Measurements from ENCODE around the gene HCRTR1. TPM values are rescaled to one million over a fixed set of nuclear protein-coding genes. Genes with fewer than 3 reads are reported as not detected.

Gene HCRTR1
- total and polyA plus RNA-seq, 10 of the 15 experiments (the other 5 are each of a cell fraction or from before 2014, with no cell fraction given) = not detected

DNA sequence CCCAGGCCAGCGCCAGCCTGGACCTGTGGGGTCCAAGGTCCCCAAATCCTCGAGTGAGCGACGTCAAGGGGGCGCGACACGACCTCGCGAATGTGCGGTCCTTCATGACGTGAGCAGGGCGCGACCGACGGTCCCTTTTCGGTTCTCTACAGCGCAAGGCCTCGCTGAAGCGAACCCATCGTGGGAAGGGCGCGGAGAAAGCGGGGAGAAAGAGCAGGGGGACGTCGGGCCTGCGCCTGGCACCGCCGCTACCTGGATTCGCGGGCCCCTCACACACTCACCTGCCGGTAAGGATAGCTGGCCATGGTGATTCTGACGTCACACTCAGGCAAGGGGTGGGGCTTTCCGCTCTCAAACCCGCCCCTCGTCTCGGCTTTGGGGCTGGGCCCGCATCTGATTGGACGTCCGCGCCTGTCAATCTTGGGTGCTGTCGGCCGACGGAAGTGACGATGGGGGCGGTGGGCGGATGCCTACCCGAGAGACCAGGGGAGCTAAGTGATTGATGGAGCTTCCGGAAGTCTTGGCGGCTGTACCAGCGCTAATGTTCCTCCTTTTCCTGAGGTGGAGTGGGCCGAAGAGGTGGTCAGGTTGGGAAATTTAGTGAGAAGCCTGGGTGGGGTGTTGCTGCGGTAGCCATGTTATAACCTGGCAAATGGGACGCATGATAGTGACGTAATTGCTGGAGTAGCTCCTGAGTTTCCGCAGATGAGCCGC lies 27.2 kb downstream of the HCRTR1 start, which contains the start of gene PEF1 (continued):
- TF ChIP-seq, protein P1, sequence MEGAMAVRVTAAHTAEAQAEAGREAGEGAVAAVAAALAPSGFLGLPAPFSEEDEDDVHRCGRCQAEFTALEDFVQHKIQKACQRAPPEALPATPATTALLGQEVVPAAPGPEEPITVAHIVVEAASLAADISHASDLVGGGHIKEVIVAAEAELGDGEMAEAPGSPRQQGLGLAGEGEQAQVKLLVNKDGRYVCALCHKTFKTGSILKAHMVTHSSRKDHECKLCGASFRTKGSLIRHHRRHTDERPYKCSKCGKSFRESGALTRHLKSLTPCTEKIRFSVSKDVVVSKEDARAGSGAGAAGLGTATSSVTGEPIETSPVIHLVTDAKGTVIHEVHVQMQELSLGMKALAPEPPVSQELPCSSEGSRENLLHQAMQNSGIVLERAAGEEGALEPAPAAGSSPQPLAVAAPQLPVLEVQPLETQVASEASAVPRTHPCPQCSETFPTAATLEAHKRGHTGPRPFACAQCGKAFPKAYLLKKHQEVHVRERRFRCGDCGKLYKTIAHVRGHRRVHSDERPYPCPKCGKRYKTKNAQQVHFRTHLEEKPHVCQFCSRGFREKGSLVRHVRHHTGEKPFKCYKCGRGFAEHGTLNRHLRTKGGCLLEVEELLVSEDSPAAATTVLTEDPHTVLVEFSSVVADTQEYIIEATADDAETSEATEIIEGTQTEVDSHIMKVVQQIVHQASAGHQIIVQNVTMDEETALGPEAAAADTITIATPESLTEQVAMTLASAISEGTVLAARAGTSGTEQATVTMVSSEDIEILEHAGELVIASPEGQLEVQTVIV (IDR thresholded peaks at IDR 0.05; ENCODE audit: borderline replicate concordance, partially characterized antibody) = peak; percentile 16
- TF ChIP-seq CHD2 (IDR thresholded peaks at IDR 0.05; ENCODE audit: borderline replicate concordance, low read depth, low read length) = peak; percentile 80; the same call in 1 of the 2 replicates
- TF ChIP-seq, protein P2, sequence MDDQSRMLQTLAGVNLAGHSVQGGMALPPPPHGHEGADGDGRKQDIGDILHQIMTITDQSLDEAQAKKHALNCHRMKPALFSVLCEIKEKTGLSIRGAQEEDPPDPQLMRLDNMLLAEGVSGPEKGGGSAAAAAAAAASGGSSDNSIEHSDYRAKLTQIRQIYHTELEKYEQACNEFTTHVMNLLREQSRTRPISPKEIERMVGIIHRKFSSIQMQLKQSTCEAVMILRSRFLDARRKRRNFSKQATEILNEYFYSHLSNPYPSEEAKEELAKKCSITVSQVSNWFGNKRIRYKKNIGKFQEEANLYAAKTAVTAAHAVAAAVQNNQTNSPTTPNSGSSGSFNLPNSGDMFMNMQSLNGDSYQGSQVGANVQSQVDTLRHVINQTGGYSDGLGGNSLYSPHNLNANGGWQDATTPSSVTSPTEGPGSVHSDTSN (IDR thresholded peaks at IDR 0.05; ENCODE audit: insufficient replicate concordance, low read depth, low read length) = peak; percentile 99
- TF ChIP-seq KLF5 (IDR thresholded peaks at IDR 0.05; ENCODE audit: partially characterized antibody) = peak; percentile 55
- TF ChIP-seq, protein P3, sequence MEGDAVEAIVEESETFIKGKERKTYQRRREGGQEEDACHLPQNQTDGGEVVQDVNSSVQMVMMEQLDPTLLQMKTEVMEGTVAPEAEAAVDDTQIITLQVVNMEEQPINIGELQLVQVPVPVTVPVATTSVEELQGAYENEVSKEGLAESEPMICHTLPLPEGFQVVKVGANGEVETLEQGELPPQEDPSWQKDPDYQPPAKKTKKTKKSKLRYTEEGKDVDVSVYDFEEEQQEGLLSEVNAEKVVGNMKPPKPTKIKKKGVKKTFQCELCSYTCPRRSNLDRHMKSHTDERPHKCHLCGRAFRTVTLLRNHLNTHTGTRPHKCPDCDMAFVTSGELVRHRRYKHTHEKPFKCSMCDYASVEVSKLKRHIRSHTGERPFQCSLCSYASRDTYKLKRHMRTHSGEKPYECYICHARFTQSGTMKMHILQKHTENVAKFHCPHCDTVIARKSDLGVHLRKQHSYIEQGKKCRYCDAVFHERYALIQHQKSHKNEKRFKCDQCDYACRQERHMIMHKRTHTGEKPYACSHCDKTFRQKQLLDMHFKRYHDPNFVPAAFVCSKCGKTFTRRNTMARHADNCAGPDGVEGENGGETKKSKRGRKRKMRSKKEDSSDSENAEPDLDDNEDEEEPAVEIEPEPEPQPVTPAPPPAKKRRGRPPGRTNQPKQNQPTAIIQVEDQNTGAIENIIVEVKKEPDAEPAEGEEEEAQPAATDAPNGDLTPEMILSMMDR (IDR thresholded peaks at IDR 0.05 in 2 of 3, conservative IDR thresholded peaks at IDR 0.05 in 1 of 3; ENCODE audit: control insufficient read depth in 2 of 3, extremely low read depth in 1 of 3, insufficient read depth in 1 of 3, low read depth in 3 of 3, low read length in 3 of 3) = no peak
- TF ChIP-seq SPI1 (IDR thresholded peaks at IDR 0.05; ENCODE audit: borderline replicate concordance, insufficient read depth, low read depth, low read length) = 0 out of 2 replicates have a peak, but pooled peaks have one; percentile 16
- TF ChIP-seq RFX5 (IDR thresholded peaks at IDR 0.05; ENCODE audit: low read depth, low read length) = peak; percentile 90
- TF ChIP-seq ETV6 (conservative IDR thresholded peaks at IDR 0.05 in 1 of 2, IDR thresholded peaks at IDR 0.05 in 1 of 2; ENCODE audit: borderline replicate concordance in 1 of 2, low read depth in 1 of 2) = no peak
- TF ChIP-seq, protein P4, sequence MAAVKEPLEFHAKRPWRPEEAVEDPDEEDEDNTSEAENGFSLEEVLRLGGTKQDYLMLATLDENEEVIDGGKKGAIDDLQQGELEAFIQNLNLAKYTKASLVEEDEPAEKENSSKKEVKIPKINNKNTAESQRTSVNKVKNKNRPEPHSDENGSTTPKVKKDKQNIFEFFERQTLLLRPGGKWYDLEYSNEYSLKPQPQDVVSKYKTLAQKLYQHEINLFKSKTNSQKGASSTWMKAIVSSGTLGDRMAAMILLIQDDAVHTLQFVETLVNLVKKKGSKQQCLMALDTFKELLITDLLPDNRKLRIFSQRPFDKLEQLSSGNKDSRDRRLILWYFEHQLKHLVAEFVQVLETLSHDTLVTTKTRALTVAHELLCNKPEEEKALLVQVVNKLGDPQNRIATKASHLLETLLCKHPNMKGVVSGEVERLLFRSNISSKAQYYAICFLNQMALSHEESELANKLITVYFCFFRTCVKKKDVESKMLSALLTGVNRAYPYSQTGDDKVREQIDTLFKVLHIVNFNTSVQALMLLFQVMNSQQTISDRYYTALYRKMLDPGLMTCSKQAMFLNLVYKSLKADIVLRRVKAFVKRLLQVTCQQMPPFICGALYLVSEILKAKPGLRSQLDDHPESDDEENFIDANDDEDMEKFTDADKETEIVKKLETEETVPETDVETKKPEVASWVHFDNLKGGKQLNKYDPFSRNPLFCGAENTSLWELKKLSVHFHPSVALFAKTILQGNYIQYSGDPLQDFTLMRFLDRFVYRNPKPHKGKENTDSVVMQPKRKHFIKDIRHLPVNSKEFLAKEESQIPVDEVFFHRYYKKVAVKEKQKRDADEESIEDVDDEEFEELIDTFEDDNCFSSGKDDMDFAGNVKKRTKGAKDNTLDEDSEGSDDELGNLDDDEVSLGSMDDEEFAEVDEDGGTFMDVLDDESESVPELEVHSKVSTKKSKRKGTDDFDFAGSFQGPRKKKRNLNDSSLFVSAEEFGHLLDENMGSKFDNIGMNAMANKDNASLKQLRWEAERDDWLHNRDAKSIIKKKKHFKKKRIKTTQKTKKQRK (IDR thresholded peaks at IDR 0.05; ENCODE audit: low read depth, low read length) = peak; percentile 52
- TF ChIP-seq, protein P5, sequence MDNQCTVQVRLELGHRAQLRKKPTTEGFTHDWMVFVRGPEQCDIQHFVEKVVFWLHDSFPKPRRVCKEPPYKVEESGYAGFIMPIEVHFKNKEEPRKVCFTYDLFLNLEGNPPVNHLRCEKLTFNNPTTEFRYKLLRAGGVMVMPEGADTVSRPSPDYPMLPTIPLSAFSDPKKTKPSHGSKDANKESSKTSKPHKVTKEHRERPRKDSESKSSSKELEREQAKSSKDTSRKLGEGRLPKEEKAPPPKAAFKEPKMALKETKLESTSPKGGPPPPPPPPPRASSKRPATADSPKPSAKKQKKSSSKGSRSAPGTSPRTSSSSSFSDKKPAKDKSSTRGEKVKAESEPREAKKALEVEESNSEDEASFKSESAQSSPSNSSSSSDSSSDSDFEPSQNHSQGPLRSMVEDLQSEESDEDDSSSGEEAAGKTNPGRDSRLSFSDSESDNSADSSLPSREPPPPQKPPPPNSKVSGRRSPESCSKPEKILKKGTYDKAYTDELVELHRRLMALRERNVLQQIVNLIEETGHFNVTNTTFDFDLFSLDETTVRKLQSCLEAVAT (IDR thresholded peaks at IDR 0.05) = peak; percentile 83; the same call in 1 of the 2 replicates
- no peak for TF ChIP-seq PAX8 (IDR thresholded peaks at IDR 0.05)
- no peak for TF ChIP-seq TCF12 (IDR thresholded peaks at IDR 0.05; ENCODE audit: low read depth, low read length)
- no peak for TF ChIP-seq JUND (IDR thresholded peaks at IDR 0.05; ENCODE audit: low read depth, low read length)
- no peak for TF ChIP-seq EZH2 (IDR thresholded peaks at IDR 0.05; ENCODE audit: borderline replicate concordance, control insufficient read depth, low read depth, low read length)
- TF ChIP-seq MEF2A (IDR thresholded peaks at IDR 0.05; ENCODE audit: insufficient read depth, low read depth, low read length) = no peak
- TF ChIP-seq BHLHE40 (IDR thresholded peaks at IDR 0.05; ENCODE audit: borderline replicate concordance in 1 of 2, low read depth in 2 of 2, low read length in 1 of 2) = peak; percentile 5 to 79; a peak in 2 of 4 replicates
